ENCODE data around the gene PPP1R14D. TPM values are rescaled to one million over a fixed set of nuclear protein-coding genes. Genes with fewer than 3 reads are reported as not detected.
A peak's percentile ranks its signal among the peaks of the same experiment; 100 is the strongest.
"Not testable (repeated sequence)": the region's sequence is repeated elsewhere in the genome, so short reads cannot be mapped to it uniquely, and the experiment has no call there.

The PPP1R14D gene, protein sequence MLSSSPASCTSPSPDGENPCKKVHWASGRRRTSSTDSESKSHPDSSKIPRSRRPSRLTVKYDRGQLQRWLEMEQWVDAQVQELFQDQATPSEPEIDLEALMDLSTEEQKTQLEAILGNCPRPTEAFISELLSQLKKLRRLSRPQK
- total RNA-seq = not detected

DNA sequence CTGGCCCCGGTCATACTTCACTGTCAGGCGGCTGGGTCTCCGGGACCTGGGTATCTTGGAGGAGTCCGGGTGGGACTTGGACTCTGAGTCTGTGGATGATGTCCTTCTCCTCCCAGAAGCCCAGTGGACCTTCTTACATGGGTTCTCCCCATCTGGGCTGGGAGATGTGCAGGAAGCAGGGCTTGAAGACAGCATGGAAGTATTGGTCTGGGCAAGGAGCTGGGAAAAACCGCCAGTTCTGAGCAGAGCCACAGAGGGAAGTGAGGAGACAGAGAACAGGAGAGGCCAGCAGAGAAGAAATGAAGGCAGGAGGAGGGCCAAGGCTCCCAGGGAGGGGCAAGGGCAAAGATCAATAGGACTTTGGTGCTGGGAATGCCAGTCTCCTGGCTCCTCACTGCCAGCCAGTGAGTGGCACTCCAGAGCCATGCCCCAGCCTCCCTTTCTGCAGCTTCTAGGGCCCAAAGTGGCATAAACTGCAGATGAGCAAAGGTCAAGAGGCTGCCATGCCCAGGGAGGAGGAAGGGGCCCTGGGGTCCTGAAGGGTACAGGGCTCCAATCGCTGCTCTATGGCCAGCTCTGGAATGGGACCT, at the start of gene PPP1R14D:
Gene PPP1R14D (minus strand): TSS at position 262 of the 590 bp plus-strand sequence. CDS start 67 bp downstream, at position 195.
- DNase-seq = no peak

DNA sequence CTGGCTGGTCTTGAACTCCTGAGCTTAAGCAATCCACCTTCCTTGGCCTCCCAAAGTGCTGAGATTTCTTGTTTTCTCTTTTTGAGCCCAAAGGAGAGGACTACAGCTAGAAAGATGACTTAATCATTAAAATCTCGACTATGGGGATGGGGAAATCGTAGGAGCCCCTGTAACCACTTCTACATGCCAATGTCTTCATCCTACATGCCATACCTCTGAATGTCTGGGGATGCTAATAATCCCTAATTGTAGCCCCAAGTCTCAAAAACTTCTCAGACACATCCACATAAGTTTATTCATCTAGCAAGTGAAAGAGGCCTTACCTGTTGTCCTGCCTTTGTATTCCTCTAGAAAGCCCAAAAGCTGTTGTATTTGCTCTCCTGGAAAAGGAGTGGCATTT, 49.2 kb upstream of the PPP1R14D start:
- no peak for DNase-seq

DNA sequence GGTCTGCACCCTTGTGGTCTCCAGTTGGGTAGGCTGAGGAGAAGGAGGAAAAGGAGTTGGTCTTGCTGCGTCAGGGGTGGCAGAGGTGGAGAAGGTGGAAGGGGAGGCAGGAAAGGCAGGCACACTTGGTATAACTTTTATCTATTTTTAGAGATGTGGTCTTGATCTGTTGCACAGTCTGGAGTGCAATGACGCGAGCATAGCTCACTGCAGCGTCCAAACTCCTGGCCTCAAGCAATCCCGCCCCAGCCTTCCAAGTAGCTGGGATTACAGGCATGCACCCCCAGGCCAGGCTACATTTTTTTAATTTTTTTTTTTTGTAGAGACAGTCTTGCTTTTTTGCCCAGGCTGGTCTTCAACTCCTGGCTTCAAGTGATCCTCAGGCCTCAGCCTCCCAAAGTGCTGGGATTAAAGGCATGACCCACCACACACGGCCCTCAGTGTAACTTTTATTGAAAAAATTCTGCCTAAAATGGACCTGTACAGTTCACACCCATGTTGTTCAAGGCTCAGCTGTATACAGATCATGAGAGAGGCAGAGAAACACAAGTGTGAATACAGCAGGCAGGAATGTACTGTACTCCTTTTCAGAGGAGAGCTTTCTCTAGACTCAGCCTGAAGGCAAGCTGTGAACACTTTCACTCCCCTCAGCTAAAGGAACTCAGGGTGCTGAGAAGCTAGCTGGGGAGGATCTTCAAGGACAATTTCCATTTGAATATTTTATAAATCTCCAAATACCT, 47.7 kb upstream of the PPP1R14D start:
- DNase-seq = no peak

DNA sequence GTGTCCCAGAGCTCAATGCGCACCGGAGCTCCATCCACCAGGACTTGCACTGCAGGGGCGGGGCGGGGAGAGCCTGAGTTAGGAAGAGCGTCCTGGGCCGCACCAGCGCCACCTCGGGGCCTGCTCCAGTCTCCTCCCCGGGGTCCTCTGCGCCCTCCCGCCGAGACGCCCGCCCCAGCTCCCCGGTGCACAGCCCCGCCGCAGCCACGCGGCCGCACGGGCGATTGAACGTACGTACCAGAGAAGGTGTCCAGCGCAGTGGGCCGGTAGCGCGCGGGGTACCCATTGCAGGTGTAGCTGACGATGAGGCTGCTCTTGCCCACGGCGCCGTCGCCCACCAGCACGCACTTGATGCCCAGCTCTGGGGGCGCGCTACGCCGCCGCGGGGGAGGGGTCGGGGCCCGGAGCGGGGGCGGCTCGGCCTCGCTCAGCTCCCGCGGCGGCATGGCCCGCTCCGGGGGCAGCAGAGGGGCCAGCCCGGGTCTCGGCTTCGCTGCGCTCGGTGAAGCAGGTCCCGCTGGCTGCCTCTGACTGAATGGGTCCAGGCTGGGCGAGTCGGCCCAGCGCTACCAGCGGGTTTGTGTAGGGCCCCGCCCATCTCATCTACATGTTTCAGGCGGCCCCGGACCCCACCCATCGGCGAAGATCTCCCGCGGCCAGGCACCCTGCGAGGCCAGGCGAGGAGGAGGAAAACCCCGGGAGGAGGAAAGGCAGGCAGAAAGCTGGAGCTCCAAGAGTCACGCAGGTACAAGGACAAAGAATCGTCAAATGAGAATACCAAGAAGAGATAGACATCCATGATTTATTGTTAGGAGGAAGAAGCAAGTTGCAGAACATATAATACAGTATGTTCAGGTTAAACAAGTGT, 45.4 kb upstream of the PPP1R14D start, which contains the start of gene RHOV:
Gene RHOV (minus strand): TSS at position 541 of the 868 bp plus-strand sequence. CDS start 95 bp downstream, at position 446.
- DNase-seq = peak; percentile 63

DNA sequence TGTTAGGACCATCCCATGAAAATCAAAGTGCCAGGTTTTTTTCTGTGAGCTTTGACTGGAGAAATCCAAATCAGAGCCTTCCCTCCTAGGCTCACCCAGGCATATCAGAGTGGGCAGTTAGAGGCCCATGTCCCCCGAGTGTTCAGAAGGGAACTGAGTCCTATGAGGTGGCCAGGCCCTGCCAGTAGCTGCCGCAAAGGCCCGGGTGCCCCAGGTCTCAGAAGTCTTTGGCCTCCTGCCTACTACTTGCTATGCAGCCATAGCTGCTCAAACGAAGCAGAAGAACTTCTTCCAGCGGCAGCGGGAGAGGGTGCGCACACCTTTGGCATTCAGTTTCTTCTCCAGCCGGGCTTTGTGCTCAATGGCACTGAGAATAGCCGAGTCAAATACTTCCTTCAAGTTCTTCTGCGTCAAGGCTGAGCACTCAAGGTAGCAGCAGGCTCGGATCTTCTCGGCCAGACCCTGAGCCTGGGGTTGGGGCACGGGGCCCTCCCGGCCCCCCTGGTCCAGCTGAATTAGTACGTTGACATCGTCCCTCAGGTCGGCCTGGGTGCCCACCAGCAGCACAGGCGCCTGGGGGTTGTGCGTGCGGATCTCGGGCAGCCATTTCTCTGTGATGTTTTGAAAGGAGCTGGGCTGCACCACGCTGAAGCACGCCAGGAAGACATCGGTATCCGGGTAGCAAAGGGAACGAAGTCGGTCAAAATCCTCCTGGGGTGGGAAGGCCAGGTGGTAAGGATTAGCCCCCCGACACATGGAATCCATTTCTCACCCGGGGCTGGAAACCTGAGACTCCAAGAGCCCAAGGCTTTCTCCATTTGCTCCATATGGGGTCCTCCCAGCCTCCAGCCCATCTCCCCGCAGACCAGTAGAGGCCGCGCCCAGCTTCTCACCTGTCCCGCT, 44.5 kb upstream of the PPP1R14D start:
- DNase-seq = no peak

DNA sequence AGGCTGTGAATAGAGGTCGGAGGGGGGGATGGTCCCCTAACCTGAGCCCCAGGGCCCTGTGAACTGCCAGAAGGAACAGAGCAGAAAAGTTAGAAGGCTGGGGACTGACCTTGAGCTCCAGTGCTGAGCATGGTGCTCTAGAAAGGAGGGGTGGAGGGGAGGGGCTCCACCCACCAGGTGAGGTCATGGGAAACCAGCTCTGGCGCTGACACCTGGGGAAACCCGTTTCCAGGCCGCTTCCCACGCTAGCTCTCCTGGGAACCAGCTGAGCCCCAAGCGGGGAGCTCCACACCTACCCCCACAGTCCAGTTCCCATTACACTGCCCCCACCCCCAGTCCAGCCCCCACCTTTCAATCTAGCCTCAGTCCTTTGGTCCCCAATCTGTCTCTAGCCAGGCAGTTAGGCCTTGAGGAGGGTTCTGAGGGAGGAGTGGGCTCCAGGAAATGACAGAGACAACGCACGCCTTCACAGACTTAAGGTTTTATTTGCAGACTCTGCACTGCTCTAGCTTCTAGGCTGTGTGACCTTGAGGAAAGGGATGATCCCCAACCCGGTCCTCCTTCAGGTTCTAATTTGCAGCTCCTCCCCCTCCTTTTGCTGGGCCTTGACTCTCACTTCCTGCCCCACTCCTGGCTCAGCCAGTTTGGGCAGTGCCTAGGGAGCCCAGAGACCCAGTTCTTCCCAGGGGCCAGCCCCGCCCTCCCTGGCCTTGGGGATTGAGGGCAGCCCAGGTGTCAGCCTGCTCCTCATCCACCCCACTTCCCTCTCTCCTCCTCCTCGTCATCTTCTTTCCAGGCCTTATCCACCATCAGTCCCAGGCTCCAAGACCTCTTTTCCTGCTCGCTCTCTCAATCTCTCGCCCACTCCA, 43.5 kb upstream of the PPP1R14D start:
- DNase-seq = peak; percentile 53

DNA sequence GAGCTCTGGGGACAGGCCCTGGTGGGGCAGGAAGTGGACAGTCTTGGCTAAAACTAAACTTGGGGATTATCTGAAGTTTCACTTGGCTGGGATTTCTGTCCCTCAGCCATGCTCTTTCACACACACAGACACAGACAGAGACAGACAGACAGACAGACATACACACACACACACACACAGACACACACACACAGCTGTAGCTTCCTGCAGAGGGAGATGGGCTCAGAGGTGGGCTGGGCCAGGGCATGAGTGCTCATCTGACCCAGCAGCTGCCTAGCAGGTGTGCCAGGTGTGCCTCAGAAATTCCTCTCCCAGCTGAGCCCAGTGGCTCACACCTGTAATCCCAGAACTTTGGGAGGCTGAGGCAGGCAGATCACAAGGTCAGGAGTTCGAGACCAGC, 42.2 kb upstream of the PPP1R14D start:
- DNase-seq = no peak

DNA sequence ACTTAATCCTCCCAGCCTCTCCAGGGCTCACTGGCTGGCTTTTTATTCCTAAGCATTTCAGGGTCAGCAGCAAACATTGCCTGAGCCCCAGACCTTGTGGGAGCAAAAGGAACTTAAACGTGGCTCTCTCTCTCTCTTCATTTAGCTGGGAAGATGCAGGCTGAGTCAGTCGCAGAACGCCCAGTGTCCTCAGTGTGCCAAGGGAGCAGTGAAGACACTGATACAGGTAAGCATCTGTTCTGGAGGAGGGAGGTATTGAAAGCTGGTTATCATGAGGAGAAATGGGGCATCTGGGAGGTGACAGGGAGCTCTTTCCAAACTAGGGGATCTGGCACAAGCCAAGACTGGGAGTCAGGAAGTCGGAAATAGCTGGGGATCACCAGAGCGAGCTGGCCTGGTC, 41.2 kb upstream of the PPP1R14D start:
- DNase-seq = no peak

DNA sequence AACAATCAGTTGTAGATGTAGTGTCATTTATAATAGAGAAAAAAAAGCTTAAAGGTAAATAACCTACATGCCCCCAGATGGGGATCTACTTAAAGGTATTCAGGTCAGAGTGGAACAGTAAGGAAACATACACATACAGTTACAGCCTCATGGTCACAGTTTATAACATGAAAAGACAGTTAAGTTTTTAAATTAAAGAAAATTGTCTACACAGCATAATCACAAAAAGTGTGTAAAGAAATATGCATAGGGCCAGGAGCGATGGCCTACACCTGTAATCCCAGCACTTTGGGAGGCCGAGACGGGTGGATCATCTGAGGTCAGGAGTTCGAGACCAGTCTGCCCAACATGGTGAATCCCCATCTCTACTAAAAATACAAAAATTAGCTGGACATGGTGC, 38.7 kb upstream of the PPP1R14D start:
- DNase-seq = no peak

DNA sequence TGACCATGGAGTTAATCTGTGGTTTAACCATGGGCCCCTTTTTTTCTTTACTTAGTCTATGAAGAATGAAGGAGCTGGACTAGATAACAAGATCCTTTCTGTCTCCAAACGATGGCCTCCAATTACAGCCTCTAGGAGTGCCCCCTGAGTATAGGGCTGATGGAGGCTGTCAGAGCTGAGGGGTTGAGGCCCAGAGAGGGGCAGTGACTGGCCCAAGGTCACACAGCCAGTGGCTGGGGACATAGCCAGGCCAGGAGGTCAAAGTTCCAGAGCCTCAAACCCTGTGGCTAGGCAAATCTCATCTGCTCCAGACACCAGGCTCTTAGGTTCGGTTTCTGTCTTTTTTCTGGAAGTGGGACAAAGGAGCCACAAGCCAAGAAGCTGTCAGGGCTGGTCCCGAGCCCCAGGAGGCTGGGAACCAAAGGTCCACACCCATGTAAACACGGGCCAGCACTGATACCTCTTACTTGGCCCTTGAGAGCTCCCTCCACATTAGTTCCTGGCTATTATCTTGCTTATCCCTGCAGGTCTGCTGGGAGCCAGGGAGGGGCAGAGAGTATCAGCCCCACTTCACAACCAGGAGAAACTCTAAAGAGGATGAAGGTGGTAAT, 35.3 kb upstream of the PPP1R14D start:
- DNase-seq = no peak

DNA sequence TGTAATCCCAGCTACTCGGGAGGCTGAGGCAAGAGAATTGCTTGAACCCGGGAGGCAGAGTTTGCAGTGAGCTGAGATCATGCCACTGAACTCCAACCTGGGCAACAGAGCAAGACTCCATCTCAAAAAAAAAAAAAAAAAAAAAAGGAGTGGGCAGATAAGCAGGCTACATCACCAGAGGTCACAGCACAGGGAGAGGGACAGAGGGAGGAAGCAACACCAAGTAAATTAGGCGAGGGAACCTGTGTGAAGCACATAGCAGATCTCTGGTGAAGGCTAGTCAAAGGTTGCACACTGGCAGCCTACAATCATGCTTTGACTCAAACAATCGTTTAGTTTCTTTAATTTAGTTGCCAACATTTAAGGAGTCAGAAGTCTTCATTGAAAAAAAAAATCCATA, 32.6 kb upstream of the PPP1R14D start:
- not testable (repeated sequence) for DNase-seq

DNA sequence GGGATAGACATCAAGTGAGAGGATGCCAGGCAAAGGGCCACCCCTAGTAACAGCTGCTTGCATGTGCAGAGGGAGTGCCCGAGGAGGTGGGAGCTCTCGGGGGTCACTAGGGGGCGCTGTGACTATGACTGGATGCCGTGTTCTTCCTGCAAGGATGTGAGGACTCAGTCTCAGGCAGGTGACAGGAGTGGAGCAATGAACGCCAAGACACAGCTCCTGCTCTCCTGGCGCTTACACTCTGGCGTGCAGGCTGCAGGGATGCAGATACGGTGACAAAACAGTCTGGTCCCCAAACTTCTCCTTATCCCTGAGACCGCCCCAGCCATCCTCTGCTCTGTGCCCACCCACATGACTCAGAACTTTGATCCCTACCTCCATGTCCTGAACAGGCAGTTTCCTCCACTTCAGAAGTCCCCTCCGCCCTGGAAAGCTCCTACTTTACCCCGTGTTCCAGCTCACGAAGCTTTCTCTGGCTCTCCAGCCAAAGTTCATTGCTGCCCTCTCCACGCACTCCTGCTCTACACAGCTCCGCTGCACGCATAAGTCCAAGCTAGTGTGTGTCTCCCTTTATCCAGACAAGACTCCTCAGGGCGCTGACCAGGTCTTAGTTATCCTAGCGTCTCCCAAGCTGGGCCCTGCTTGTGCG, 30.8 kb upstream of the PPP1R14D start:
- DNase-seq = peak; percentile 85

DNA sequence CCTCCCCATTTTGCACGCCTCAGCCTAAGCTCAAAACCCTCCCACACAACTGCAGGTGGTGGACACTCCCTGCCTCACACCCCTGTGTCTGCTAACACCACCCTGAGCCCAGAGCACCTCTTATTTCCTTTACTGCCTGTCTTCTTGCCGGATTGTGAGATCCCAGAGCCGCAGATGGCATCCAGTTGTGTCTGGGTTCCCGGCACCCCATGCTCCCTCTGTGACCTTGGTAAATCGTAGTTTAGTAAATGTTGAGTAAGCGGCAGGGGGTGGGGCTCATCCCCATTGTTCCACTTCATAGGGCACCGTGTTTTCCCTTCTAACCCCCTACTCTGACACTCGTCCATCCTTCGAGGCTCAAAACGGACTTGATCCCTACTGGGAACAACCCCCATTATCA, 30.2 kb upstream of the PPP1R14D start:
- no peak for DNase-seq

DNA sequence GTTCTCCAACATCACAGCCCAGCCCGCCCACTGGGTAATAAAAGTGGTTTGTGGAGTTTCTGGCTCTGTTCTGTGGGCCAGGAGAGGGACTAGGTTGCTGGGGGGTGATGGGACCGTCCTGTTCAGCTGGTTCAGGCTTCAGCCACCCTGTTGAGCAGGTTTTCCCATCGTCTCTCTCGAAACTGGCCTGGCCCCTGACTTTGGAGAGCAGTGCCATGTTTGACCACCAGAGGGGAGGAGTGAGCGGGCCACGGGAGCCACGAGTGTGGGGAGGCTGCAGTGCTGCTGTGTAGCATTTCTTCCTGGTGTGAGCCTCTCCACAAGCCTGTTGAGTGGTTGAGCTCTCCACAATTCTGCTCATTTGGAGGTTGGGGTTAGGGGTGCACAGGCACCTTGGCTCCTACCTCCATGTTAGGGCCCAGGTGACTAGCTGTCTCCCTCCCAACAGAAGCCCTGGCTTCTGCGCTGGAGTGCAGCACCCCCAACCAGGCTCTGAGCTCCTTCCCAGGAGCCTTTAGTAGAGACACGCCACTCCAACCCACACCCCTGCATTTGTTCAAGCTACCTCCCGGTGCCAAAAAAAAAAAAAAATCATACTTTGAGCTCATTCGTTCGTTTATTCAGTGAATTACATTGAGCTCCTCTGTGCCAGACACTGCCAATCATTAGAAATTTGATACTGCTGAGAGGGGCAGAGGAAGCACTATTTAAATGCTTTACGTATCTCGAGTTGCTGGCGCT, 29.3 kb upstream of the PPP1R14D start:
- DNase-seq = peak; percentile 89

DNA sequence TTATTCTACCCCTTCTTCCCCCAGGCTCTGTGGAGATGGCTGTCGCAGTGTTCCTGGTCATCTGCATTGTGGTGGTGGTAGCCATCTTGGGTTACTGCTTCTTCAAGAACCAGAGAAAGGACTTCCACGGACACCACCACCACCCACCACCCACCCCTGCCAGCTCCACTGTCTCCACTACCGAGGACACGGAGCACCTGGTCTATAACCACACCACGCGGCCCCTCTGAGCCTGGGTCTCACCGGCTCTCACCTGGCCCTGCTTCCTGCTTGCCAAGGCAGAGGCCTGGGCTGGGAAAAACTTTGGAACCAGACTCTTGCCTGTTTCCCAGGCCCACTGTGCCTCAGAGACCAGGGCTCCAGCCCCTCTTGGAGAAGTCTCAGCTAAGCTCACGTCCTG, 28.2 kb upstream of the PPP1R14D start:
- DNase-seq = no peak

DNA sequence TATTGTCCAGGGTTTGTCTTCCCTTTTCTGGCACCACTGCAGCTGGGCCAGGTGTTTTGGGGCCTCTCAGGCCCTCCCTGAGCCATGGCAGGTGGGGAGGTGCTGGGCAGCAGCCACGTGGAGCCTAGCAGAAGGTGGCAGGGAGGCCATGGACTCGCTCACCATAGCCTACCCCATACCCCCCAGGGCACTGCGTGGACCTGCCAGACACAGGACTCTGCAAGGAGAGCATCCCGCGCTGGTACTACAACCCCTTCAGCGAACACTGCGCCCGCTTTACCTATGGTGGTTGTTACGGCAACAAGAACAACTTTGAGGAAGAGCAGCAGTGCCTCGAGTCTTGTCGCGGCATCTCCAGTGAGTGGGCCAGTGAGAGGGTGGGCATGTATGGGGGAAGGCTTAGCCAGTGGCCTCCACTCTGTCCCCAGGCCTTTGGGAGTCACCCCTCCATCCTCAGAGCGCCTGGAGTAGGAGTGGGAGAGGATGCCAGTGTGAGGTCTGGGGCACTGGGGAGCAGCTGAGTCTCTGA, 27.3 kb upstream of the PPP1R14D start:
- no peak for DNase-seq

DNA sequence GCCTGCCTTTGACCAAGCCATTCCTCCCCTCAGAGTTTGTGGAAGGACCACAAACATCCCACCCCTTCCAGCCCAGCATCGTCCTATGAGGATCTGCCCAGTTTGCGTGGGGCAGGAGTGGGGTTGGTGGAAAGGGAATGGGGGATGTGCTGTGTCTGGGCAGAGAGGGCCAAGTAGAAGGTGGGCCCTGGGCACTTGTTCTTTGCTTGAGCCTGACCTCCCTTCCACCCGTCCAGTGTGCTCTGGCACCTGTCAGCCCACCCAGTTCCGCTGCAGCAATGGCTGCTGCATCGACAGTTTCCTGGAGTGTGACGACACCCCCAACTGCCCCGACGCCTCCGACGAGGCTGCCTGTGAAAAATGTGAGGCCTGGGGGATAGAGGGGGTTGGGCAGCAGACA, 25.7 kb upstream of the PPP1R14D start:
- no peak for DNase-seq

DNA sequence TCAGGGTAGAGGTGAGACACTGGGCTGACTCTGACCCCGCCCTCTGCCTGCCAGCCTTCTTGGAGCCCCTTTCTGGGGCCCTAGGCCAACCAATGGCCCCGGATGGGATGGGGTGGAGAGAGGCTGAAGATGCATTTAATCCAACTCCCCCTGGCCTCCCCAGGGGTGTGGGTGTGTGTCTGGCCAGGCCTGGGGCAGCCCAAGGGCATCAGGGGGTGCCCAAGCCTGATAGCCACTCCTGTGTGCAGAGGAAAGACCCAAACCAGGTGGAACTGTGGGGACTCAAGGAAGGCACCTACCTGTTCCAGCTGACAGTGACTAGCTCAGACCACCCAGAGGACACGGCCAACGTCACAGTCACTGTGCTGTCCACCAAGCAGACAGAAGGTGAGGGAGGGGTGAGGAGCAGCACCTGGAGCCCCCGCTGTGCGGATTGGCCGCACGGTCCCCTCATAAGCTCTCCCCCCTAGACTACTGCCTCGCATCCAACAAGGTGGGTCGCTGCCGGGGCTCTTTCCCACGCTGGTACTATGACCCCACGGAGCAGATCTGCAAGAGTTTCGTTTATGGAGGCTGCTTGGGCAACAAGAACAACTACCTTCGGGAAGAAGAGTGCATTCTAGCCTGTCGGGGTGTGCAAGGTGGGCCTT, 24.9 kb upstream of the PPP1R14D start:
- no peak for DNase-seq
